NK-92 (cell line): ENCODE data around the gene MRPL23.

Source experiments
- DNase-seq: peaks from one replicate; lab custom pipeline; 2025; ENCODE audit not compliant: unreplicated experiment; lab: John Stamatoyannopoulos, UW

Gene MRPL23

GRCh38 chr11:1952806-1953482 lies 5.8 kb downstream of the MRPL23 start:
- DNase-seq, result no peak

- no peak for DNase-seq
Measured at GRCh38 chr11:1953489-1954266, 6.5 kb downstream of the MRPL23 start.

- no peak for DNase-seq
Measured at GRCh38 chr11:1958367-1958766, 11.2 kb downstream of the MRPL23 start.

GRCh38 chr11:1959786-1960185 lies 12.7 kb downstream of the MRPL23 start:
- no peak for DNase-seq

- DNase-seq, result no peak
Measured at GRCh38 chr11:1963864-1964263, 16.7 kb downstream of the MRPL23 start.

- no peak for DNase-seq
Measured at GRCh38 chr11:1964348-1964747, 17.2 kb downstream of the MRPL23 start.

- DNase-seq, result no peak
Measured at GRCh38 chr11:1964955-1965354, 17.8 kb downstream of the MRPL23 start.

- DNase-seq, result no peak
Measured at GRCh38 chr11:1966531-1966930, 19.4 kb downstream of the MRPL23 start.

- DNase-seq, result no peak
Measured at GRCh38 chr11:1967641-1968225, 20.6 kb downstream of the MRPL23 start.

GRCh38 chr11:1968454-1969002 lies 21.4 kb downstream of the MRPL23 start:
- DNase-seq, result no peak

- no peak for DNase-seq
Measured at GRCh38 chr11:1969035-1969434, 21.9 kb downstream of the MRPL23 start.

GRCh38 chr11:1969776-1970175 lies 22.6 kb downstream of the MRPL23 start:
- no peak for DNase-seq

- no peak for DNase-seq
Measured at GRCh38 chr11:1970956-1971355, 23.8 kb downstream of the MRPL23 start.

- no peak for DNase-seq
Measured at GRCh38 chr11:1975185-1975584, 28.1 kb downstream of the MRPL23 start.

GRCh38 chr11:1978720-1979473 lies 31.8 kb downstream of the MRPL23 start:
- no peak for DNase-seq

GRCh38 chr11:1979607-1980006 lies 32.5 kb downstream of the MRPL23 start:
- DNase-seq, result no peak

- no peak for DNase-seq
Measured at GRCh38 chr11:1982873-1983600, 35.9 kb downstream of the MRPL23 start.

GRCh38 chr11:1983601-1983961 lies 36.4 kb downstream of the MRPL23 start:
- no peak for DNase-seq

- no peak for DNase-seq
Measured at GRCh38 chr11:1987024-1987423, 39.9 kb downstream of the MRPL23 start.

GRCh38 chr11:1988174-1988573 lies 41.0 kb downstream of the MRPL23 start:
- no peak for DNase-seq
